ENCODE measurements around the gene MYNN.

Gene MYNN

DNA sequence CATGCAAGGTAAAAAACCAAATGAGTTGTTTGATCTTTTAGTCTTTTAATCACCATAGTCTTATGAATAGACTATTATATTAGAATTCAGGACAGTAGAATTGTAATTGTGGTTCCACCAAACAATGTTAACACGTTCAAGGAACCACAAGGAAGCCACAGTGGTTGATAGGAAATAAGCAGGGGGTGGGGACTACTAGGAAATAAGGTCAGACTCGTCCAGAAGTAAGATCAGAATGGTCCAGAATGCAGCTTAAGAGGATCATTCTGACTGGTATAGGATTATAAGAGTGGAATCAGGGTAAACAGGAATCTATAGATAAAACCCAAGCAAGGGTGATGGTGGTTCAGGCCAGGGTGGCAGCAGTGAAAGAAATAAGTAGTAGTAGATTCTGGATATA, 7.5 kb downstream of the MYNN start:
- DNase-seq, result no peak

DNA sequence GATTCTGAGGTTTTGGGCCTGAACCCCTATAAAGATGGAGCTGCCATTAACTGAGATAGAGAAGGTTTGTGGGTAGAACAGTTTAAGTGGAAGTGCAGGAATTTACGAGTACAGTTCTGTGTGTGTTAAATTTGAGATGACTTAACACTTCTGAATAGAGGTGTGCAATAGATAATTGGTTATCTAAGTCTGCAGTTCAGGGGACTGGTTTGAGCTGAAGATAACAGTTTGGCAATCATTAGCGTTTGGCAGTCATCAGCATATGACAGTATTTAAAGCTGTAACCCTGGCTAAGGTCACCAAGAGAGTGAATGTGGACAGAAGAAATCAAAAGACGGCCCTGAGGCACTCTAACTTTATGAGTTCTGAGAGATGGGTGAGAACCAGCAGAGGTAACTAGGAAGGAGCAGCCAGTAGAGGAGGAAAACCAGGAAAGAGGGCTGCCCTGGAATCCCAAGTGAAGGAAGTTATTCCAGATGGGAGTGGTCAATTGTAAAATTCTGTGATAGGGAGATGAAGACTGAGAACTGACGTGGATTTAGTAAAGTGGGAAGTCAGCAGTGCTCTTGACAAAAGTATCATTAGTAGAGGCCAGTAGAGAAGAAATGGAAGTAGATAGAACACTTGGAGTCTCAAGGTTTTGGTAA, 8.1 kb downstream of the MYNN start:
- DNase-seq, result no peak

DNA sequence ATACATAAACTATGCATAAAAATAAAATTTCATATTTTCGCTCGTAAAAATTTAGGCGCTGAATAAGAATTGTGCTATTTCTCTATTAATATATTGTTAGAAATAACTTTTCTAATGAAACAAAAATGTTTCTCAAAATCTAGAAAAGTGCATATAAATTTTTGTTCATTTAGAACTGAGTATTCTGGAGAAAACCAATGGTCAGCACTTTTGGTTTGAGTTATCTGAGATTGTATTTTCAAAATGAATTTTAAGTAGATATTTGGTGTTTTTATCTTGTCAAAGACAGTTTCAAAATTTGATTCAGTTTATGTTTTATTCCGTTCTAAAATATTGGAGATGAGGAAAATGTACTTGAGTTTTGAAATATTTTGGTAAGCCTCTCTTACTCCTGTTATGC, 13.9 kb downstream of the MYNN start:
- DNase-seq, result no peak

DNA sequence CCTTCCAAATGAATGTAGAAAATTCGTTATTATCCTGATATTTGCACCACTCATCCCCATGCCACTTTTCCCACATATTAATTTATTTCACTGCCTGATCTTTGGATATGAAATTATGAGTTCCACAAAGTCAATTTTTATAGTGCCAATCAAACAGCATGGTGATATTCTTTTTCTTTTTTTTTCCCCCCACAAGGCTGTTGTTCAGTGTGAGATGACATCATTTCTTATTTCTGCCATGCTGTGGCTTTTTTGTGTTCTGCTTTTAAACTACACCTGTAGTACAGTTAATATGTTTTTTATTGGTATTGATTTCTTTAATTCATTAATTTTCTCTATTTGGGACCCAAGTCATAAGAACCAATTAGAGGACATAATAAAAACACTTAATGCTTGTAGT, 14.6 kb downstream of the MYNN start:
- no peak for DNase-seq

DNA sequence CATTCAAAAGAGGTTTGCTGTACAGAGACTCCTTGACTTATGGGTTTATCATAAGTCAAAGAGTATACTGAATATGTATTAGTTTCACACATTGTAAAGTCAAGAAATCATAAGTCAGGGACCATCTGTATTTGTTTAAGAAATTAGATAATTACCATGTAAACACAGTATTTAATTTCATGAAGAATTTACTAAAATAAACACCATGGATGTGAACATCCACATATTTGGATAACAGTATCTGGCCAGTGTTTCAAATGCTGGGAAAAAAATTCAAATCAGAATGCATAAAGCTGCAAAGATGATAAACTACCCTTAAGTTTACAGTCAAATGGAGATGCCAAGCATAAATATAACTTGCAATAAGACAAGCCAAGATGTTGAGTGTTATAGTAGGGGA, 17.0 kb downstream of the MYNN start:
- no peak for DNase-seq

DNA sequence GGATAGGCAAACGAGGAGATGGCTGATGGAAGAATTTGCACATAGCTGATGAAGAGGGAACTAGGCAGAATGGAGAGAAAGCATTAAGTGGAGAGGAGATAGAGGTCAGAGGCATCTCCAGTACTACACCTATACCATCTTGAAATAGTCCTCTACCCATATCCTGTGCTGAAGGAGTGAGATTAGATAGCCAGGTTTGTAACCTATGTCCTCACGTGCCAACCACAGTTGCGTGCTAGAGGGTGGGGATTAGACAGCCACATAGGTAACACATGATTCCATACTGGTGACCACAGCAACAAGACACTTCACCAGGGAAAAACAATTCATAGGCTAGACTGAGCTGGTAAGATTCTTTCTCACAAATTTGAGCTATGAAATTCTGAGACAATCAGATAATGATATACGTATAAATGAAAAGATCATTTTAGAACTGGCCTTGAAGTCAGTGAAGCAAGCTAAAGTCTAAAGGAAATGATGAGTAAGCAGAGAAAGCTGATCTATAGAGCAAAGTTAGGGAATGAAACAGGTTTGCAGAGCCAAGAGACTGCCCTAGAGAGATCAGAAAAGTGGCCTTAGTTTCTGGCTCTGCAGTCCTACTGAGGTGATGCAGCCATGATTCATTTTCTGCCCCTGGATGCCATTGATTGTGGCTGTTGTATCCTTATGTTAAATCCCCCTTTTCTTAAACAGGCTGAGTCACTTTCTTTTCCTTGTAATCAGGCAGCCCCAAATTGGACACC, 17.7 kb downstream of the MYNN start:
- no peak for DNase-seq

DNA sequence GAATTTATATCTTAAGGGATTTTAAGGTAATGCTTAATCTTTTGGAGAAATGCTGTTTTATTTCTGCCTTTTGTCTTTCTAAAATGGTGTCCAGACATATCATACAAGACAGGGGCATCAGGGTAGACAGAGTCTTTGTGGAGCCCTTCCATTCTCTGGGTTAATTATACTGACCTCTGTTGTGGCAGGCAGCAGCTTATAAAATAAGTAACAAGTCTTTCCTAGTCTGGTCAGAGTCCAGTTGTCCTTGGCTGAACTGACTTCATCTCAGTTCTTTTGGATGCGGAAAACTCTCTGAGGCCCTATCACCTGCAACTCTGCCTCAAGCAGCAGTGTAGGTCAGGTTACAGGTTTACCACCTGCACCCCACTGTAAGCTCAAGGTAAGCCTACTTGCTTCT, 19.2 kb downstream of the MYNN start:
- no peak for DNase-seq

DNA sequence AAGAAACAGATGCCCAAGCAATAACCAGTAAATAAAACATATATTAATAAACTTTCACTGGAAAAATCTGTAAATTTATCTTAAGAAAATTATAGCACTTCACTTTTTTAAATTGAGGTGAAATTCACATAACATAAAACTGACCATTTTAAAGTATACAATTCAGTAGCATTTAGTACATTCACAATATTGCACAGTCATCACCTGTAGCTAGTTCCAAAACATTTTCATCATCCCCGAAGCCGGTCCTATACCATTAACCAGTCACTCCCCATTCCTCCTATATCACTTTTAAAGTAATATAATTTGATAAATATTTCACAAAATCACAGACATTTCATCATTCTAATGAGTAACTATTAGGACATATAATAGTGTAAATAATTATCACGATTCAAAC, 31.5 kb downstream of the MYNN start:
- DNase-seq, result no peak

DNA sequence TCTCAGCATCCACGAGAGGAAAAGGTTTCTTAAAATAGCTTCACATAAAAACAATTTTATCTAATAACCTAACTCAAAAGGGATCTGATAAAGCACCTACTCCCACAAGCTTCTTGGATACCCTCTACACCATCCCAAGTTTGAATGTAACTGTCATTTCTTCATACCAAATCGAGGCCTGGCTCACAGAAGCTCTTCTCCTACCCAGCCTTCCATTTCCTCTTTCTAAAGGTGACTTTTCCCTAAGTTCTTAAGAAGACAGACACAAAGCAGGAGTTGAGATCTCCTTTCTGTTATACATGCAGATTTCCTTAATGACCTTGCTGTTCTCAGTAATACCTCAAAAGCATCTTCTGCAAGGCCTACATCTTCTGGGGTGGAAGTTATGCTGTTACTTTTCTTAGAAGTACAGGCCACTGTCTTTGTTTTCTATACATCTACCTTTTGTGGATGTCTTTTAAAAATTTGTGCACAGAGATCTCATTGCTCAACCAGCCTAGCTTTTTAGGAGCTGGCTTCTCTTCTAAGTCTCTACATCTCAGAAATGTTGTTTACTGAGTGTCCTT, 36.1 kb downstream of the MYNN start:
- no peak for DNase-seq

DNA sequence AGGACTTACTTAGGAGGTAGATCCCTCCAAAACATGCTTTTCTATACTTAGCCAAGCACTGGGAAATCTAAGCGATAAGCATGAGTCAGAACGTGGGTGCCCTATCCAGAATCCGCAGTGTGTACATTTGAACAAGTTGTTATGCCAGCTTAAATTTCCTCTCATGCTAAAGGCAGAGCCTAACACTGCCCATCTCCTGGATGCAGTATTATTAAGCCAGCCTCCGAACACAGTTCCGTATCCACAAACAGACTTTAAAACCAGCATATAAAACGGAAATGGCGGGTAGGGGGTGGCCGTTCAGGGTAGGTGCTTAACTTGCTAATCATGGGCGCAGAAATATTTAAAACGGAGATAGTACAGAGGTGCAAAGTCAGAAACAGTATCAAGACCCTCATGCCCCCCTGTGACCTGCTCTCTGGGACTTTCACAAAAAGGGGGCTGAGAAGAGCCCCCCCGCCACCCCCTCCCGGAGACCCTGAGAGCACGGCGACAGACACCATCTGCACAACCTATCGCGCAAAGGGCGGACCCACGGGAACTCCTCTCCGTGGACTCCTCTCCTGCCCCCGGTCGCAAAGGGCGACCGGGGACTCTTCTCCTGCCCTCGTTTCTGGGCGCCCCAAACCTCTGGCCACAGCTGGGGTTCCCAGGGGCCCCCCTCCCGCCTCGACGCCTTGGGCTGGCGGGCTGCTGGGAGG, 38.6 kb downstream of the MYNN start:
- DNase-seq, result peak; percentile 74

DNA sequence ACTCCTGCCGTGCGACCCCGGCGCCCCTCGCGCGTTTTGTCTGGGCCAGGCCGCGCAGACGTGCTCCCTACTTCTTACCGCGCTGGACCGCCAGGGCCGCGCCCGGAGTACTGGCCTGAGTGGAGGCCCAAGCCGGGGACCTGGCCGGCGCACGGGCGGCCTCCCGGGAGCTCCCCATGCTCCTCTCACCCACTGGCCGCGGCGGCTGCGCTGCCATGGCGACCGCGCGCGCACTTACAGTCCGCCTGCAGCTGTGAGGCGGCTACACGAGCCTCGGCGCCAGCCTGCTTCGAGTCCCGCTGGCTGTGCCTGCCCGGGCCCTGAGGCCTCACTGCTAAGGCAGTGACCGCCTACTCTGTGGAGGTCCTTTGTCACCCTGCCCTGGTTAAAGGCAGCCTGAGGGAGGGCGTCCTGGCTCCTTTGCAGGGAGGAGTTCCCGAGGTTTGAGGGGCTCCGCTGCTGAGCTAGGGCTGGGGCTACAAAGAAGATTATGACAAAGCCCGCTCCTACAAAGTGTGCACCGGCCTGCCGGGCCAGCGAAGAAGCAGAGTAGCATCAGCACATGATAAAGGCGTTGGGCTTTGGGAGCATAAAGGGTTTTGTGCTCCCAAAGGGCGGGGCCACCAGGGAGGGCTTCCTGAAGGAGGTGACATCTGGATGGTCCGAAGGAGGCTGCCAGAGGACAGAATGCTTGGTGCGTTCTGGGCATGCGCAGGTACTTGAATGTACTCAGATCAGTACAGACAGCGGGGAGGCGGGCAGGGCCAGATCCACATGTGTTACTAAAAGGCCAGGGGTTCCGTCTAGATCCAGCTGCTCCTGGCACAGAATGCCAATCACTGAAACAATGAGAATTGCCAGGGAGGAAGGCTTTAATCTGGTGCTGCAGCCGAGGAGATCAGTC, 39.4 kb downstream of the MYNN start, which contains the start of the genes LRRC34 and LRRIQ4:
LRRC34 (minus strand) TSS at position 573 of the 904 bp plus-strand sequence; CDS start at position 217, 356 bp downstream.
LRRIQ4 (plus strand) TSS at position 539 of the 904 bp plus-strand sequence. CDS start 9,052 bp downstream, outside the sequence.
- peak; percentile 19 for DNase-seq

DNA sequence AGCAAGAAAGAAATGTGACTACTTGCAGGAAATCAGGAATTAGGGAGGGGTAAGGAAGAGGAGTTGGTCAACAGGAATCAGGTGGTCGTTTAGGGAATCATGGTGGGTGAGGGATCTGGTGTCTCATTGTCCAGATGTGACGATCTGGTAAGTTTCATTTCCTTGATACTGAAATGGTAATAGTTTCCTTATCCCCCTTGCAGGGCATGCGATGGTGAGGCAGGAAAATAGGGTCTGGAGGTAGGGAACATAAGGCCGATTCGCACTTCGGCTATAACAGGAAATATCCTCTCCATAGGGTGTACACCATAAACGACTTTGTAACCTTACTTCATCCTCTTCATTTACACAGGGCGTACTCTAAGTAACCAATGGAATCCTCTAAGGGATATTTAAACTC, 40.1 kb downstream of the MYNN start:
- no peak for DNase-seq

DNA sequence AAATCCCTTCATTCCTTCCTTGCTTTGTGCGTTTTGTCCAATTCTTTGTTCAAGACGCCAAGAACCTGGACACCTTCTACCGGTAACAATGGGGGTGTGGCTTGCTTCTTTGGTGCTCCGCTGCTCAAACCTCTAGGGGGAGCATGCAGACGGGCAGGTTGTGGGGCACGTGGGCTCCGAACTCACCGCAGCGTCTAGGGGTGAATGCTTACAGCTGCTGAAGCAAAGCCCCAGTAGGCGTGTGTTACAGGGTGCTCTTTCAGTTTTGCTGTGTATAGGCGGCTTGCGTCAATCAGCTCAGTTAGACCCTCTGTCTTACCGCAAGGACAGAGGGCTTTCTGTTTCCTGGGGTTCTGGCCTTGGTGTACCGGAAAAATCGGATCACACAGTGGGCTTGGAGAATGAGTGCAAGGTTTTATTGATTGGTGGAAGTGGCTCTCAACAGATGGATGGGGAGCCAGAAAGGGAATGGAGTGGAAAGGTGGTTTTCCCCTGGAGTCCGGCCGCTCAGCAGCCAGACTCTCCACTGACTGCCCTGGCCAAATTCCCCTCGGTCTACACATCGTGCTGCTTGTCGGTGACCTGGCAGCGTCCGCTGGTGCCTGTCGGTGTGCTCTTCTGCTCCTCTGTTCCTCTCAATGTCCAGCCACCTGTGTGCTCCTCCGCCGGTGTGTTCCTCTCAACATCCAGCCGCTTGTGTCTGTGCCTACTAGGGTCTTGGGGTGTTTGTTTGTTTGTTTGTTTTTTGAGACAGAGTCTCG, 40.7 kb downstream of the MYNN start:
- DNase-seq, result no peak

DNA sequence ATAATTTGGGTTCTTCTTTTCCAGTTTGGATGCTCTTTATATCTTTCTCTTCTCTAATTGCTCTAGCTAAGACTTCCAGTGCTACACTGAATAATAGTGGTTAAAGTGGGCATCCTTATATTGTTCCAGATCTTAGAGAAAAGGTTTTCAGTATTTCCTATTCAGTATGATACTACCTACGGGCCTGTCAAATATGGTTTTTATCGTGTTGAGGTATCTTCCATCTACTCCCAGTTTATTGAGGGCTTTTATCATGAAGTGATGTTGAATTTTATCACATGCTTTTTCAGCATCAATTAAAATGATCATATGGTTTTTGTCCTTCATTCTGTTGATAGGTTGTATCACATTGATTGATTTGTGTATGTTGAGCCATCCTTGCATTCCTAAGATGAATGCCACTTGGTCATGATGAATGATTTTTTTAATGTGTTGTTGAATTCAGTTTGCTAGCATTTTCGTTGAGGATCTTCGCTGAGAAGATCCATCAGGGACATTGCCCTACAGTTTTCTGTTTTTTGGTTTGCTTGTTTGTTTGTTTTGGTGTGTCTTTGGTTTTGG, 42.5 kb downstream of the MYNN start:
- DNase-seq, result no peak

DNA sequence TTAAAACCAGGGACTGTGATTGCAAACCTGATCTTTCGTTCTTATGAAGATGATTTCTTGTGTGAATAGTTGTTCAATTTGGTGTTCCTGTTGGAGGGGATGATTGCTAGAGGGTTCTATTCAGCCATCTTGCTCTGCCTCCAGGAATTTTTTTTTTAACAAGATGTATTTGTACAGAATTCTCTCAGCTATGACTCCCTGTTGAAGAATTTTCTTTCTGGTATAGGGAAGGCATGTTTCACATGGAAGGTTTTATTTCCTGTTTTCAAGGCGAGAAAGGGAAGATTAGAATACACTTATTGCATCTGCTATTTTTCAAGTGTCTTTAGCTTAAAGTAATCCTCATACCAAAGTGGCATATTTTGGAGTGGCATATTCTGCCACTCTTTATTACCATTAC, 45.1 kb downstream of the MYNN start:
- DNase-seq, result no peak

DNA sequence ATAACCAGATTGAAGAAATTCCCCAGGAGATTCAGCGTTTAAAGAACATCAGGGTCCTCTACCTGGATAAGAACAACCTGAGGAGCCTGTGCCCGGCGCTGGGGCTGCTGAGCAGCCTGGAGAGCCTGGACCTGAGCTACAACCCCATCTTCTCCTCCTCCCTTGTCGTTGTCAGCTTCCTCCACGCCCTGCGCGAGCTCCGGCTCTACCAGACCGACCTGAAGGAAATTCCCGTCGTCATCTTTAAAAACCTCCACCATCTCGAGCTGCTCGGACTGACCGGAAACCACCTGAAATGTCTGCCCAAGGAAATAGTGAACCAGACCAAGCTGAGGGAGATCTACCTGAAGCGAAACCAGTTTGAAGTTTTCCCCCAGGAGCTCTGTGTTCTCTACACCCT, 48.9 kb downstream of the MYNN start:
- DNase-seq, result no peak

DNA sequence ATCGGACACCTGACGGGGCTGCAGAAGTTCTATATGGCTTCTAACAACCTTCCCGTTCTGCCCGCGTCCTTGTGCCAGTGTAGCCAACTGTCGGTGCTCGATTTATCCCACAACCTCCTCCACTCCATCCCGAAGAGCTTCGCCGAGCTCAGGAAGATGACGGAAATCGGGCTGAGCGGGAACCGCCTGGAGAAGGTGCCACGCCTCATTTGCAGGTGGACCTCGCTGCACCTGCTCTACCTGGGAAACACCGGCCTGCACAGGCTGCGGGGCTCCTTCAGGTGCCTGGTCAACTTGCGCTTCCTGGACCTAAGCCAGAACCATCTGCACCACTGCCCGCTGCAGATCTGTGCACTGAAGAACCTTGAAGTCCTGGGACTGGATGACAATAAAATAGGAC, 49.3 kb downstream of the MYNN start:
- no peak for DNase-seq

DNA sequence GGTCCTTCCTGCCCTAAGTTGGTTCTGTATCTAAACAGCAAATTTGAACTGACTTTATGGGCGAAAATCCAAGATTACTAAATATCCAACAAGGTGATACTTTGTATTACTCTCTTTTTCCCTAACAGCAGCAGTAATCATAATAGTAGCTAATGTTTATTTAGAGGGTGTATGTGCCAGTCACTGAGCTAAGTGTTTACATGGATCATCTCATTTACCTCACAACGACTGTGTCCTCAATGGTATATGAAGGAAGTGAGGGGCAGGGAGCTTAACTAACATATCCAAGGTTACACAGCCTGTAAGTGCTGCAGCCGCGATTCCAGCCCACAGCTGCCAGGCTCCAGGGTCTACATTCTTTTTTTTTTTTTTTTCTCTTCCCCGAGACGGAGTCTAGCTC, 49.8 kb downstream of the MYNN start:
- DNase-seq, result no peak

DNA sequence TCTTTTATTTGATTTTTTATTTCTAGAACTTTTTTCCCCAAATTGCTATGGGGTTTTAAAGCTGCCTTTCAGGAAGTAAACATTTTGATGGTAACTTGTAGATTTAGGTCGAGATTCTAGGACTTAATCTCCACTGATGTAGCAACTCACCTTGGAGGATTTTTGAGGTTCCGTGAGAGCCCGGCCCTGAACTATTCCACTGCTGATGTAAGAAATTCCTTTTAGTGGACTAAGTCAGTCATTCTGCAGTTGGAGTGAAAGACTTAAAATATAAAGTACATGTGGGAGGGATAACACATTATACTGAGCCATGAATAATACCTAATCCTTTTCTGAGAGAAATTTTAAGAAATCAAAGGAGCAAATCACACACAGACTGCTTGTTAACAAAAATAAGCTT, 52.1 kb downstream of the MYNN start:
- no peak for DNase-seq

DNA sequence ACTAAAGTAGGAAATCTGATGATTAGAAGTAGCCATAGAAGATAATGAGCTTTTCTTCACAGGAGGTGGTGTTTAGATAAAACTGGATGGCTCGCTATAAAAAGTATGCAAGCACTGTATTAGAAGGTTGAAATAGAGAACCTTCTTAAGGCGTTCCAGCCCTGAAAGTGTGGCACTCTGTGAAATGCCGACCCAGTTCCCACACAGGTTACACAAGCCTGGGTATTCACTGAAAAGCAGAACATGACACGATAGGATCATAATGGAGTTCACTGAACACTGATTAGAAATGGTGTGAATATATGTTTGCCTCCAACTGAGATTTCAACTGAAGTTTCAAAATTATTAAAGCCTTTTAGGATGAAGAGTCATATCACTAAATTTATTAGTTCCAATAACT, 54.5 kb downstream of the MYNN start:
- no peak for DNase-seq

DNA sequence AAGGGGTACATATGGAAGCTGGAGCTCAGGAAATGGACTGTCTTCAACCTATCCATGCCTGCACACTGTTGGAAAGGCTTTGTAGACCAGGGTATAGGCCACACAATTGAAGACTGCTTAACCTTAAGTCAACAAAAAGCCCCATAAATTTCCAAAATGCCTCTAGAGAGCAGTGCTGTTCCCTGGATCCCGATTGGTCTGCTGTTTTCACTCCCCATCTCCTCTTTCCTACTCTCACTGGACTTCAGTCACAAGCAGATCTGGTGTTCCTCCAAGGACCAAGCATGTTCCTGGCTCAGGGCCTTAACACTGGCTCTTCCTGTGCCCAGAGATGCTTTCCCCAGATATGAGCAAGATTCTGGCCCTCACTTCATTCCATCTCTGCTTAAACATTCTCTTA, 62.3 kb downstream of the MYNN start:
- DNase-seq, result no peak

Data from amniotic stem cell (primary cell).